H9 (cell line): ENCODE data around the gene FOSL2. TPM values are rescaled to one million over a fixed set of nuclear protein-coding genes. Genes with fewer than 3 reads are reported as not detected.

ENCODE experiments used
- DNase-seq: peaks from one replicate; pipeline ENCODE4 v3.0.0-alpha.2; 2017
- H2AFZ ChIP-seq: one replicate; pipeline ENCODE4 v1.6.1; 2013; ENCODE audit warnings: mild to moderate bottlenecking, low read length, control low read depth, moderate library complexity
- H2AK5ac ChIP-seq: 2 replicates; pipeline ENCODE4 v1.6.1; 2013; ENCODE audit warnings: low read length, control low read depth, mixed read lengths; ENCODE audit not compliant: insufficient read length
- H2BK120ac ChIP-seq: one replicate; pipeline ENCODE4 v1.6.1; 2013; ENCODE audit warnings: low read depth, mild to moderate bottlenecking, low read length, control low read depth, inconsistent platforms; ENCODE audit not compliant: poor library complexity, severe bottlenecking
- H2BK12ac ChIP-seq: 2 replicates; pipeline ENCODE4 v1.6.1; 2013; ENCODE audit warnings: low read length, control low read depth, mixed read lengths, low read depth; ENCODE audit not compliant: insufficient read length
- H2BK15ac ChIP-seq: 2 replicates; pipeline ENCODE4 v1.6.1; 2013; ENCODE audit warnings: low read depth, low read length, control low read depth
- H2BK20ac ChIP-seq: one replicate; pipeline ENCODE4 v1.6.1; 2013; ENCODE audit warnings: low read depth, mild to moderate bottlenecking, low read length, control low read depth, inconsistent platforms; ENCODE audit not compliant: poor library complexity, severe bottlenecking
- H2BK5ac ChIP-seq: 2 replicates; pipeline ENCODE4 v1.6.1; 2013; ENCODE audit warnings: low read length, control low read depth, mixed read lengths; ENCODE audit not compliant: insufficient read length
- H3K14ac ChIP-seq: 2 replicates; pipeline ENCODE4 v1.6.1; 2013; ENCODE audit warnings: low read length, control low read depth; ENCODE audit not compliant: insufficient read depth
- H3K18ac ChIP-seq: 2 replicates; pipeline ENCODE4 v1.6.1; 2013; ENCODE audit warnings: low read depth, mild to moderate bottlenecking, mixed read lengths, low read length, control low read depth; ENCODE audit not compliant: insufficient read length
- H3K23ac ChIP-seq: 2 replicates; pipeline ENCODE4 v1.6.1; 2013; ENCODE audit warnings: low read length, control low read depth, mixed read lengths, low read depth; ENCODE audit not compliant: insufficient read length
- H3K23me2 ChIP-seq: 2 replicates; pipeline ENCODE4 v1.6.1; 2013; ENCODE audit warnings: low read depth, mild to moderate bottlenecking, mixed read lengths, low read length, control low read depth; ENCODE audit not compliant: insufficient read length, poor library complexity, severe bottlenecking
- H3K27ac ChIP-seq: 2 replicates; pipeline ENCODE4 v1.5.1; 2013; ENCODE audit warnings: low read length, control low read depth, mixed read lengths, low read depth; ENCODE audit not compliant: insufficient read length
- H3K27me3 ChIP-seq: 2 replicates; pipeline ENCODE4 v1.6.1; 2013; ENCODE audit warnings: low read length, control low read depth, inconsistent platforms; ENCODE audit not compliant: insufficient read depth
- H3K4ac ChIP-seq: 2 replicates; pipeline ENCODE4 v1.6.1; 2013; ENCODE audit warnings: low read depth, mild to moderate bottlenecking, control low read depth, inconsistent platforms, low read length, moderate library complexity
- H3K4me1 ChIP-seq: 2 replicates; pipeline ENCODE4 v1.6.1; 2013; ENCODE audit warnings: low read length, control low read depth, inconsistent platforms; ENCODE audit not compliant: insufficient read depth
- H3K4me2 ChIP-seq: 2 replicates; pipeline ENCODE4 v1.6.1; 2013; ENCODE audit warnings: low read length, control low read depth, mixed read lengths; ENCODE audit not compliant: insufficient read length, insufficient read depth
- H3K56ac ChIP-seq: 2 replicates; pipeline ENCODE4 v1.6.1; 2013; ENCODE audit warnings: low read depth, mild to moderate bottlenecking, mixed read lengths, low read length, control low read depth; ENCODE audit not compliant: insufficient read length
- H3K79me1 ChIP-seq: 2 replicates; pipeline ENCODE4 v1.6.1; 2013; ENCODE audit warnings: low read depth, mild to moderate bottlenecking, moderate library complexity, low read length, control low read depth, inconsistent platforms; ENCODE audit not compliant: insufficient read depth, poor library complexity, severe bottlenecking
- H3K79me2 ChIP-seq: 2 replicates; pipeline ENCODE4 v1.6.1; 2013; ENCODE audit warnings: low read length, control low read depth, inconsistent platforms; ENCODE audit not compliant: insufficient read depth
- H3K9ac ChIP-seq: 2 replicates; pipeline ENCODE4 v1.6.1; 2013; ENCODE audit warnings: low read length, control low read depth, mixed read lengths; ENCODE audit not compliant: insufficient read length; ENCODE audit errors: extremely low read depth
- H3K9me3 ChIP-seq: one replicate; pipeline ENCODE4 v1.6.1; 2013; ENCODE audit warnings: low read depth, low read length, inconsistent platforms; ENCODE audit not compliant: control insufficient read depth
- H3T11ph ChIP-seq: one replicate; pipeline ENCODE4 v1.6.1; 2013; ENCODE audit warnings: mild to moderate bottlenecking, low read length, control low read depth, inconsistent platforms
- H4K20me1 ChIP-seq: one replicate; pipeline ENCODE4 v1.6.1; 2013; ENCODE audit not compliant: control insufficient read depth, insufficient read length, insufficient read depth
- H4K5ac ChIP-seq: 2 replicates; pipeline ENCODE4 v1.6.1; 2013; ENCODE audit warnings: low read depth, mild to moderate bottlenecking, mixed read lengths, low read length, control low read depth; ENCODE audit not compliant: insufficient read length
- H4K8ac ChIP-seq: replicated peaks from 2 replicates; pipeline ENCODE4 v1.6.1; 2013; ENCODE audit warnings: low read length, control low read depth, mixed read lengths, low read depth; ENCODE audit not compliant: insufficient read length
- H4K91ac ChIP-seq: 2 replicates; pipeline ENCODE4 v1.6.1; 2013; ENCODE audit warnings: low read depth, mild to moderate bottlenecking, moderate library complexity, mixed read lengths, low read length, control low read depth; ENCODE audit not compliant: insufficient read length
- H3K27ac Mint-ChIP-seq, 3 experiments: 2 replicates in 2 of 3; 3 replicates in 1 of 3; pipeline ENCODE4 v1.8.0; 2020 to 2021; ENCODE audit warnings: mixed read lengths in 3 of 3, mild to moderate bottlenecking in 1 of 3, moderate library complexity in 1 of 3
- H3K27me3 Mint-ChIP-seq: 2 replicates; pipeline ENCODE4 v1.8.0; 2021; ENCODE audit warnings: low read depth, mild to moderate bottlenecking, moderate library complexity, mixed read lengths
- H3K36me3 Mint-ChIP-seq, 3 experiments: 2 replicates in 2 of 3; 3 replicates in 1 of 3; pipeline ENCODE4 v1.8.0; 2020 to 2021; ENCODE audit warnings: low read depth in 3 of 3, mixed read lengths in 3 of 3; ENCODE audit not compliant: insufficient read depth in 1 of 3
- H3K4me1 Mint-ChIP-seq, 2 experiments: 2 replicates each; pipeline ENCODE4 v1.8.0; 2020; ENCODE audit warnings: mixed read lengths in 2 of 2
- H3K4me3 Mint-ChIP-seq, 2 experiments: 2 replicates in 1 of 2; 3 replicates in 1 of 2; pipeline ENCODE4 v1.8.0; 2020 to 2021; ENCODE audit warnings: mild to moderate bottlenecking in 2 of 2, mixed read lengths in 2 of 2, moderate library complexity in 1 of 2
- H3K9me3 Mint-ChIP-seq, 2 experiments: 2 replicates in 1 of 2; 3 replicates in 1 of 2; pipeline ENCODE4 v1.8.0; 2020; ENCODE audit warnings: mild to moderate bottlenecking in 2 of 2, mixed read lengths in 2 of 2, moderate library complexity in 1 of 2
- CTCF ChIP-seq: fragments of 200-600 bp; sonication (generic); conservative IDR thresholded peaks from 3 replicates; pipeline ENCODE4 v1.8.0; 2021; ENCODE audit warnings: antibody characterized with exemption, mild to moderate bottlenecking
- WGBS: extraction: QIAGEN DNeasy Blood & Tissue Kit; methylation state at CpG from one replicate; pipeline ENCODE4 v1.1.7; 2013; ENCODE audit warnings: missing lambda C conversion rate, low lambda C conversion rate, mixed read lengths; ENCODE audit not compliant: insufficient read length; ENCODE audit errors: extremely low coverage; 5-methylcytosine and 5-hydroxymethylcytosine counted together
- total RNA-seq: library from RNA; stranded (reverse); gene quantifications from 2 replicates; pipeline ENCODE4 v1.2.1, GENCODE V29; 2021

The FOSL2 gene
- total RNA-seq, 1 experiment from 2014 or later: 7.4 TPM

GRCh38 chr2:28374331-28374730 lies 18.3 kb upstream of the FOSL2 start:
- Histone ChIP-seq H3K14ac (no peak overlapping the region), H3K27me3 (no peaks in the 10 kb centered on the region; the same call in 1 of the 2 replicates), H3K18ac (no peak overlapping the region), H2AK5ac (no peak overlapping the region), H2BK12ac (no peak overlapping the region), H4K91ac (no peak overlapping the region), H2AFZ (no peak overlapping the region), H3K23ac (no peak overlapping the region), H3K9me3 (no peaks in the 10 kb centered on the region), H3K4me1 (no peaks in the 10 kb centered on the region), H2BK15ac (no peak overlapping the region), H4K8ac (no peak overlapping the region), H3T11ph (no peak overlapping the region), H3K9ac (no peak overlapping the region), H3K79me1 (no peaks in the 10 kb centered on the region), H2BK5ac (no peak overlapping the region), H3K4me2 (no peak overlapping the region), H2BK20ac (no peak overlapping the region), H4K20me1 (no peaks in the 10 kb centered on the region), H2BK120ac (no peak overlapping the region), H3K4ac (no peak overlapping the region), H3K27ac (no peak overlapping the region), H3K23me2 (no peaks in the 10 kb centered on the region), H3K56ac (no peak overlapping the region), H3K79me2 (no peaks in the 10 kb centered on the region), H4K5ac (no peak overlapping the region)
- Mint-ChIP-seq H3K27me3 (peaks cover 55% of the 10 kb centered on the region), H3K9me3 (no peaks in the 10 kb centered on the region), H3K4me3 (no peak overlapping the region), H3K36me3 (no peaks in the 10 kb centered on the region), H3K27ac (no peak overlapping the region), H3K4me1 (peaks cover 11 to 13% of the 10 kb centered on the region in 2 experiments)
- no peak for DNase-seq
- no CpG with 5 or more reads among the region's 5 CpGs for WGBS
- TF ChIP-seq CTCF: no peak
